Thymus (tissue), 11 donors: ENCODE measurements around the gene TMEM135. TPM values are rescaled to one million over a fixed set of nuclear protein-coding genes. Genes with fewer than 3 reads are reported as not detected.
"Not testable (repeated sequence)": the region's sequence is repeated elsewhere in the genome, so short reads cannot be mapped to it uniquely, and the experiment has no call there.

ENCODE experiments used
- DNase-seq, 9 donors: peaks; one replicate each; pipeline ENCODE4 v3.0.0-alpha.2; 2013; ENCODE audit warnings: low spot score in 9 of 9, low read depth in 6 of 9, missing footprints in 1 of 9
- H3K27ac ChIP-seq, 2 donors: one replicate each; pipeline ENCODE4 v1.5.1; 2013; ENCODE audit warnings: control low read depth in 1 of 2, low read depth in 1 of 2, low read length in 1 of 2, mild to moderate bottlenecking in 1 of 2, moderate library complexity in 1 of 2
- H3K27me3 ChIP-seq, 2 donors: one replicate each; pipeline ENCODE4 v1.5.1; 2013; ENCODE audit warnings: low read length in 1 of 2; ENCODE audit not compliant: control insufficient read depth in 2 of 2, insufficient read depth in 1 of 2
- H3K36me3 ChIP-seq, 2 donors: one replicate each; pipeline ENCODE4 v1.5.1; 2013; ENCODE audit warnings: low read length in 1 of 2, mild to moderate bottlenecking in 1 of 2, moderate library complexity in 1 of 2; ENCODE audit not compliant: control insufficient read depth in 2 of 2, insufficient read depth in 2 of 2
- H3K4me1 ChIP-seq, 2 donors: one replicate each; pipeline ENCODE4 v1.5.1; 2013; ENCODE audit warnings: low read length in 2 of 2; ENCODE audit not compliant: control insufficient read depth in 2 of 2, insufficient read depth in 2 of 2
- H3K4me3 ChIP-seq, 2 donors: one replicate each; pipeline ENCODE4 v1.5.1; 2013; ENCODE audit warnings: low read length in 2 of 2, control low read depth in 1 of 2, mild to moderate bottlenecking in 1 of 2
- H3K9me3 ChIP-seq, 2 donors: one replicate each; pipeline ENCODE4 v1.5.1; 2013; ENCODE audit warnings: low read length in 1 of 2, mild to moderate bottlenecking in 1 of 2; ENCODE audit not compliant: control insufficient read depth in 2 of 2, insufficient read depth in 1 of 2
- WGBS: extraction: QIAGEN DNeasy Blood & Tissue Kit; methylation state at CpG from one replicate; pipeline ENCODE4 v1.1.7; 2013; 5-methylcytosine and 5-hydroxymethylcytosine counted together
- polyA plus RNA-seq: library from polyadenylated mRNA; stranded (reverse); fragments of 200-250 nt; gene quantifications from one replicate; pipeline ENCODE4 v1.2.3, GENCODE V29; 2013
- total RNA-seq: library from RNA; stranded (reverse); fragments of 120-200 nt; gene quantifications from one replicate; pipeline ENCODE4 v1.2.4, GENCODE V29; 2013
- donor health status: healthy.

TMEM135 gene
- total and polyA plus RNA-seq, 2 donors = 10.8 to 11.1 TPM

- Histone ChIP-seq H3K9me3 (no peaks in the 10 kb centered on the region), H3K27ac (no peak overlapping the region), H3K4me1 (peaks cover 7% of the 10 kb centered on the region in 2 donors), H3K4me3 (no peak overlapping the region), H3K27me3 (no peaks in the 10 kb centered on the region), H3K36me3 (no peaks in the 10 kb centered on the region)
- WGBS = 36% methylated on average over 1 of the region's 1 CpG
- DNase-seq = no peak
Measured at GRCh38 chr11:87139475-87139874, 101.7 kb downstream of the TMEM135 start.

DNA sequence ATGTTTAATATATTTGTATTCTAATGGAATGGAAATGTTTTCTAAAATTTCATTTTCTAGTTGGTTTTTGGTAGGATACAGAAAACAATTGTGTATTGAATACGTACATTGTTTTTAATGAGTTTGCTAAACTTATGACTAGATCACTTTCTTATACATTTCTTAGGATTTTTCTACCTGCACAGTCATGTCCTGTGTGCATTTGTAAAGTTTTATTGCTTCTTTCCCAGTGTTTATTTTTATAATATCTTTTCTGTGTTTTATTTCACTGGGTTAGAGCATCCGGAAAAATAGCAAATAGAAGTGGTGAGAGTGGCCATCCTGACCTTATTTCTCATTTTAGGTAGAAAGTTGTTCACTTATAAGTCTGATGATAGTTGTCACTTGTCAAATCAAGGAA, 103.6 kb downstream of the TMEM135 start:
- Histone ChIP-seq H3K27ac (no peak overlapping the region), H3K9me3 (no peaks in the 10 kb centered on the region), H3K4me1 (peaks cover 7% of the 10 kb centered on the region in 2 donors), H3K4me3 (no peak overlapping the region), H3K27me3 (no peaks in the 10 kb centered on the region), H3K36me3 (no peaks in the 10 kb centered on the region)
- no peak for DNase-seq
- WGBS = 95% methylated on average over 2 of the region's 2 CpGs

DNA sequence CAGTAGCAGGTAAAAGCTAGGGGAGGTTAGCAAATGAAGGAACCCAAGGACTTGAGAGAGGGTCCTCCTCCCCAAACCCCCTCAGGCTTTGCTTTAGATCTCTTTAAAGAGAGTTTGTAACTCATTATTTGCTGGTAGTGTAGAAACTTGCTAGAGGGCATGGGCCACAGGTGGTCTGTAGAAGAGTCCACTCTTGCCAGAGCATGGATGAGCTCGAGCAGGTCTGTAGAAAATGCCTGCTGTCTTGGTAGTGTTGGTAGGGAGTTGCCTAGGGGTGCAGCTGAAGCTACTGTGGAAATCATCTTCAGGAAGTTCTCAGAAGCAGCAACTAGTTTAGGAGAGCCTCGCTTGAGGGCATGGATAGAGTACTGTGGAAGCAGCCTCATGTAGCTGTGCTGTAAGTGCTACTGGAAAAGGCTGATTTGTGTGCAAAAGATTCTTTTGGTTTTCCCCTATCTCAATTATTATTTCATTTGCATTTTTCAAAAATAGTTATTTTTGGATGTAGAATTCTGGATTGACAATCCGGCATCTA, 104.3 kb downstream of the TMEM135 start:
- H3K4me1 ChIP-seq = peaks cover 7% of the 10 kb centered on the region in 2 donors
- no peaks in the 10 kb centered on the region for H3K9me3 ChIP-seq
- no peak overlapping the region for H3K4me3 ChIP-seq
- H3K36me3 ChIP-seq = no peaks in the 10 kb centered on the region
- WGBS = 83% methylated on average over 3 of the region's 3 CpGs
- peak in 1 of 9 donors; percentile 8 for DNase-seq
- H3K27ac ChIP-seq = no peak overlapping the region
- no peaks in the 10 kb centered on the region for H3K27me3 ChIP-seq

- no peak overlapping the region for H3K4me3 ChIP-seq
- no peaks in the 10 kb centered on the region for H3K9me3 ChIP-seq
- H3K4me1 ChIP-seq = peaks cover 7% of the 10 kb centered on the region in 2 donors
- 98% methylated on average over 1 of the region's 1 CpG for WGBS
- DNase-seq = no peak
- no peaks in the 10 kb centered on the region for H3K27me3 ChIP-seq
- no peak overlapping the region for H3K27ac ChIP-seq
- no peaks in the 10 kb centered on the region for H3K36me3 ChIP-seq
Measured at GRCh38 chr11:87142594-87142993, 104.9 kb downstream of the TMEM135 start.

DNA sequence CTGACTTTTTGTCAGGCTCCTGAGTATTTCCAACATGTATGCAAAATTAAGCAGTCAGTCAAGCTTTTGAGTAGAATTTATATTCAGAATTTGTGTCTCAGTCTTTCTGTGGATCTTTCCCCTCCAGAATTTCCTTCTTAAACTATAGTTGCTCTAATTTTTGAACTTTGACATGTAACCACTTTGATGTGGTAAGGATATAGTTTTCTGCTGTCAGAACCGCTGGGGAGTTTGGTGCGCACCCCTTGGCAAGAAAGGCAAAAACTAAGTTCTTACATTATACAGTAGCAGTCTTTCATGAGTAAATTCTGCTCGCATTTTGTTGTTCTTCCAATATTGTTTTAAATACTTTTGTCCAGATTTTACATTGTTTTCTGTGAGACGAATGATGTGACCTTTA, 105.9 kb downstream of the TMEM135 start:
- peak; percentile 28 to 82 (median 61) for DNase-seq
- no peaks in the 10 kb centered on the region for H3K36me3 ChIP-seq
- WGBS = 46% methylated on average over 4 of the region's 4 CpGs

DNA sequence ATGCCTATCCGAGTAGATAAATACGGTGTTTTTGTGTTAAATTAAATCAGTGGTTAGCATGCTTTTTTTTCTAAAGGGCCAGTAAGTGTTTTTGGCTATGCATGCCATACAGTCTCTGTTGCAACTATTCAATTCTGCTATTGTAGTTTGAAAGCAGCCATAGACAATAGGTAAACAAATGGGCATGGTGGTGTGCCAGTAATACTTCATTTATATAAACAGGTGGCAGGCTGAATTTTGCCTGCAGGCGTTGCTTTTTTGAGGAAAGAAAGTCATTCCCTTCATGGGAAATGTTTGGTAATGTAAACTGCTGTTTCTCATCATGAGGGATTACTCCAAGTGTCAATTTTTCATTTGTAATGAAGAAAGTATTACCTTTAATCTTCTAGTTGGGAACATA, 106.5 kb downstream of the TMEM135 start:
- WGBS = 97% methylated on average over 3 of the region's 3 CpGs
- Histone ChIP-seq H3K4me3 (no peak overlapping the region), H3K27ac (no peak overlapping the region), H3K4me1 (peaks cover 7% of the 10 kb centered on the region in 2 donors), H3K9me3 (no peaks in the 10 kb centered on the region), H3K36me3 (no peaks in the 10 kb centered on the region), H3K27me3 (no peaks in the 10 kb centered on the region)
- no peak for DNase-seq

More for the DNA sequence above, 105.9 kb downstream of the TMEM135 start:
- peaks cover 7% of the 10 kb centered on the region in 2 donors for H3K4me1 ChIP-seq
- H3K27me3 ChIP-seq = no peaks in the 10 kb centered on the region
- H3K4me3 ChIP-seq = no peak overlapping the region
- H3K27ac ChIP-seq = peak overlapping the region in 1 of 2 donors; percentile 81
- H3K9me3 ChIP-seq = no peaks in the 10 kb centered on the region

DNA sequence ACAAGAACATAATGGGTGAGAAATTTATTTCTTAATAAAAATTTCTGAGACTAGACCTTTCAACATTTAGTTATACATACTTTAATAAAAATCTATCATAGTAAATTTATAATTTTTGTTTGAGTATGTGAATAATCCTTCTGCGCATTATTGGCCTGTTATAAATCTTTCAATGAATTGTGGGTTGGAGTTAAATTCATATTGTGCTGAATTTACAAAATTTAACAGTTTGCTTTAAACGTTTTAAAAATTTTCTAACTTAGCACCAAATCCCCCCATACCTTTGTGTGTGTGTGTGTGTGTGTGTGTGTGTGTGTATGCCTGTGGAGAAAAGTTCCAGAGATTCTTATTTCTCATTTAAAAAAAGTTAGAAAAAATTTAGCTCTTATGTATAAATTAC, 111.0 kb downstream of the TMEM135 start:
- WGBS = 93% methylated on average over 2 of the region's 2 CpGs

GRCh38 chr11:87149782-87150181, 112.0 kb downstream of the TMEM135 start:
- not testable (repeated sequence) for H3K27me3 ChIP-seq, H3K4me1 ChIP-seq, H3K27ac ChIP-seq, H3K4me3 ChIP-seq, H3K36me3 ChIP-seq, H3K9me3 ChIP-seq, DNase-seq
- 98% methylated on average over 7 of the region's 7 CpGs for WGBS

More for the DNA sequence above, 111.0 kb downstream of the TMEM135 start:
- H3K27ac ChIP-seq = no peak overlapping the region
- H3K36me3 ChIP-seq = no peaks in the 10 kb centered on the region
- no peaks in the 10 kb centered on the region for H3K27me3 ChIP-seq
- H3K9me3 ChIP-seq = no peaks in the 10 kb centered on the region
- H3K4me1 ChIP-seq = peaks cover 2 to 4% of the 10 kb centered on the region in 2 donors
- H3K4me3 ChIP-seq = no peak overlapping the region
- DNase-seq = no peak

DNA sequence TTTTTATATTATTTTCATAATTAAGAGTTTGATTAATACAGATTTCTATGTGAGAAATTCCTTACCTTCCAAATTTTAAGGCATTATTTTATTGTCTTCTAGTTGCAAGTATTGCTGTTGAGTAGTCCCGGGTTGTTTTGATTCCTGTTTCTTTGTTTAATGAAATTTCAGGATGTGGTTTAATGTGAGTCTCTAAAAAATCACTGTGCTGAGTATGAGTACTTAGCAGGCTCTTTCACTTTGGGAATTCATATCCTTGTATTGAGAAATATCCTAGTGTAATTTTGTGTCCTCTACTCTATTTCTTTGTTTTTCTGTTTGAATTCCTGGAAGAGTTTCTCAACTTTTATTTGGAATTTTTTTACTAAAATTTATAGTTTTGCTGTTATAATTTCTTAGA, 113.2 kb downstream of the TMEM135 start:
- Histone ChIP-seq H3K36me3 (no peaks in the 10 kb centered on the region), H3K4me3 (no peak overlapping the region), H3K4me1 (no peaks in the 10 kb centered on the region), H3K9me3 (no peaks in the 10 kb centered on the region), H3K27ac (no peak overlapping the region), H3K27me3 (no peaks in the 10 kb centered on the region)
- WGBS = 59% methylated on average over 1 of the region's 1 CpG
- DNase-seq = no peak
